GM19351 (cell line): ENCODE measurements around the gene MFAP3L.

Source experiments
- ATAC-seq: cut with Tn5 transposase; IDR thresholded peaks from one replicate; pipeline ENCODE4 v1.9.1; 2021; ENCODE audit warnings: mild to moderate bottlenecking, moderate library complexity; ENCODE audit not compliant: unreplicated experiment

Gene MFAP3L

GRCh38 chr4:169993531-169993930, 32.7 kb downstream of the MFAP3L start:
- ATAC-seq = no peak

DNA sequence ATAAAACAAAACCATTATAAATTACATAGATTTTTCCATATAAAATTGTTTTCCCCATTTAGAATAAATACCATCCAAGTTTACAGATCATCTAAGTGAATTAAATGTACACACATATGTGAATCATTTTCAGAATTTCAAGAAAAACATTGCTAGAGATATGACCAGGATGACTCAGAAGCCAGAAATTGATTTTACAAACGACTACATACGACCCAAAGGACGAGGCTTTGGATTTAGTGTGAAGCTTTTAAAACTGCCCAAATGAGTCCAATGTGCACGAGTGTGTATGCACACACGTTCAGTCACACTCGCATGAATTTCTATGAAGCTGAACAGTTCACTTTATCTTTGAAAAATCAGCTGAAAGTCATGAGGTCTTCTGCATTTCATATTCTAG, 37.9 kb downstream of the MFAP3L start:
- ATAC-seq = no peak

DNA sequence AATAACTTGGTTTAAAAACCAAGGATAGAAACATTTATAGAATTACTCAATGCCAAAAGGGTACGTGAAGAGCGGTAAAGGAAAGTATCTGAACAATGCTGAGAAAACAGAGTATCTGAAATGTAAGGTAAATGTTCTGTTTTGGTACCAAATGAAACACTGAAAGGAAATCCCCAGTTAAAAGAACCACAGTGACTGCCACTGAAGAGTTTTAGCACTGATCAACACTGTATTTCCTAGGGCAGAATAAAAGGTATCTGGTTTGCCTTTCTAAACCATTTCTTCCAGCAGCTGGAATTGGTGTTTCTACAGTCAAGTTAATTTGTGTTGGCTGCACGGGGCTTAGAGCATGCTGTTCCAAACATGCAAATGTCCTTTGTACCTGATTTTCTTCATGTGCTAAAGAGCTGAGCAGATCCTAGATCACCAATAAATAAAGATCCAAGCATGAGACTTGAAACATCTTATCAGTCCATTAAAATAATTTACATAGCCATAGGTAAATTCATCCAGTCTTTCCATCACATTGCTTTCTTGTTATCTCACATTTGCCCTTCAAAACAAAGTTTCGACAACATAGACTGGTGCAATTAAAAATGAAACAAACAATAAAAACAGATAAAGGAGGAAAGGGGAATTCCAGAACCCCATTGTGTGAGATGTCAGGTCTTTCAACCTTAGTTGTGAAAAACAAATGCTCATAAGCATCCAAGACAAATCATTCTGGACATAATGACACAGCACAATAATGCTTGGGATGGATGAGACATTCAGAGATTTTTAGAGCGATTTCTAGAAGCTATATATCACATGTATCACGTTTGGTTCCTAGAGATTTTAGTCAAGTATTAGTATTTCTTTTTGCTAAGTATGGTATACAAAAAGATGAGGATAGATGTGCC, 38.6 kb downstream of the MFAP3L start:
- ATAC-seq = no peak

- ATAC-seq = no peak
Observed at GRCh38 chr4:169986369-169986768, 39.8 kb downstream of the MFAP3L start.

DNA sequence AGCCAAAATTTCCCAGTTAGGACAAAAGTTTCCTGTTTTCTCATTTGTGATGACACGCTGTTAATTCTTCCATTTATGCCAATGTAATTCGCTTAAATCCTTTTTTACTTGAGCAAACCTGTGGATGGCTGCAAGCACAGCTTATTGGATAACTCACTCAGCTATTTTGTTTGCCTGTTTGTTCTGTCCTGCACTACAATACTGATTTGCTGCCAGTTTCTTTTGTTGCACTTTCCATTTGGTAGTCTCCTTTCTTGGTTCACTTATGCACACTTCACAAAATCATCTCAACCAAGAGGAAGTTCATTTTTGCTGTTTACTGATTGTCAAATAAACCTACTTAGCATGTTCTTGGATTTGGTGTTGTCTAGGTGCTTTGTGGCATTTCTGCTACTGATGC, 40.3 kb downstream of the MFAP3L start:
- no peak for ATAC-seq

- no peak for ATAC-seq
Observed at GRCh38 chr4:169984745-169985144, 41.5 kb downstream of the MFAP3L start.

GRCh38 chr4:169984173-169984572, 42.0 kb downstream of the MFAP3L start:
- ATAC-seq = no peak

DNA sequence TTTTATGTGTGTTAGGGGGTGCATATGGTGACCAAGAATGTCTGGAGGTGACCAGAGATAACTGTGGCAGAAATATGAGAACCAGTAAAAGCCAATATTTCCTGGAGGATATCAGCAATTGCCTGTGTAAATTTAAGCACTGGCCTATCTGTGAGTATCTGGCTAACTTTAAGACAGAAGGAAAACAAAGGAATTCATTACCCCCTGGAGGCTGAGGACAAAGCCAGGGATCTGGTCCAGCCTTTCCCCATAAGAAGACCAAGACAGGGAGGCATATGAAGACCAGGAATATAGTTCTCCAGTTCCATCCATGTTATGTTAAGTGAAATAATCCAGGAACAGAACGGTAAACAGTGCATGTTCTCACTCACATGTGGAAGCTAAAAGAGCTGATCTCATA, 49.2 kb downstream of the MFAP3L start:
- no peak for ATAC-seq

DNA sequence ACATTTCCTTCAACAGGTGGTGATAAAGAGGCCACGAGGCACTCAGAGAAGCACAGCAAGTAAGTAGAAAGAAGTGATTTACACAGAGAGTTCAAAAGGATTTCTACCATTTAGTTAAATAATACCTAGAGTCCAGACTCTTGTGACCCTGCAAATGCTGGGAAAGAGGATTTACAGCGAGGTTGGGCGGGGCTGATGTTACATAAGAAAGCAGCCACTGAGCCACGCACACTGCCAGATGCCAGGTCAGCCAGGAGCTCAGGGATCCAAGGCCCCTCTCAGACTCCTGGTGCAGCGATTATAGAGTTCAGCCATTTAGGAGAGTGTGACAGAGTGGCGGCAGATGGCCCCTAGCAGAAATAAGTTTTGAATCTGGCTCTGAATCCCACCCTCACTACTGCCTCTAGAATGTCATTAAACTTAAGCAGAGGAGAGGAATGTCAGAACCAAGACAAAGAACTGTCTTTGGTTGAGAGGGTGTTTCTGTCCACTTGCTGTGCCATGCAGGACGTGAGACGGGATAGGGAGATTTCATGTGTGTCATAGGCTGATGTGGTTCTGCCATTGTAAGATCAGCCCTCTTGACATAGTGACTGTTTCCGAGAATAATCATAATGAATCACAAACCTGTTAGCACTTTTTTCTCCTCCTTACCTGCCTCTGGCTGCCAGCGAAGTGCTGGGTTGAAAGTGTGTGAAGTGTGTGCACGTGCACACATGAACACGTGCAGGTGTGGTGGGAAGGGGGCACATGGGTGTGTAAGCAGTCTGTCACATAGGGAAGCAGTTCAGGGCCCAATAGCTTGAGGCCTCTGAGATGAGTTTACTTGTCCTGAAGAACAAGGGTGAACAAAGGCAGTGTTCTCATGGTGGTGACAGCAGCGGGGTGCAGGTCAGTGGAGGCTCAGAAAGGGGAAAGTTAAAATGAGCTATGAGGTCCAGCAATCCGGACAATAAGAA, 50.1 kb downstream of the MFAP3L start:
- no peak for ATAC-seq

- ATAC-seq = no peak
Observed at GRCh38 chr4:169975131-169975837, 50.9 kb downstream of the MFAP3L start.

DNA sequence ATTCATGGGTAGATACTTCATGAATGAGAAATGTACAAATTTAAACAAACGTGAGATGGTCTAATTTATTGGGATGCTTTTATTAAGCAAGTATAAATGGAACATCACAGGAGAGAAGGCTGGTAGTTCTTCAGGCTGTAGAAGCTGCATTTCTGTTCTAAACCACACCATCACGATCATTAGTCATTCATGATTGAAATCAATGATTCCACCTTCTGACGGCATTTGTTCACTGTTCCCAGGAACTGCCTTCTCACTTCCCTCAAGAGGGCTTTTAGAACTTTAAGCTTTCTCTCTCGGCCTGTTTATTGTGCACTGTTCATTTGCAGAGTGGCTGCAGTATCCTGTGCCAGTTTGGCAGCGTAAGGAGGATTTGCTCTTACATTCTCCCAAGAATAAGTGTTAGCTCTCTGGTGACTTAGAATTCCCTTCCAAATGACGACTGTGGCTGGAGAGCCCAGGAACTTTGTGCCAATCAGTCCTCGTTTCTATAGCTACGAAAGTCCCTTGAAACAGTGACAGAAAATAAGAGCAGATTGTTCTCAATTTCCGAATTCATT, 54.7 kb downstream of the MFAP3L start:
- no peak for ATAC-seq

DNA sequence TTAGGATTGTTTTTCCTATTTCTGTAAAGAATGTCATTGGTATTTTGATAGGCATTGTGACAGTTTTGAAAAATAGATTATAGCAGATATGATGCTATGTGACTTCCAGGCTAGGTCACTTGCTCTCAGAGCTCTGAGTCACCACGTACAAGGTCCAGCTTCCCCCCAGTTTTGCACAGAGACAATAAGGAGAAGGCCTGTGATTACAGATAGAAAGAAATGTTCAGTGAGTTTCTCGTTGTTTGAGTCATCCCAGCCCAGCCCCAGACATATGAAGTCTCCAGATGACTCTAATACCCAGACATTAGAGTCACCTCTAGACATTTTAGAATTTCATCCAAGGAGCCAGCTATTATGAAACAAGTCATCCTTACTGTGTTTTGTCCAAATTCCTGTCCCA, 57.2 kb downstream of the MFAP3L start:
- ATAC-seq = no peak

DNA sequence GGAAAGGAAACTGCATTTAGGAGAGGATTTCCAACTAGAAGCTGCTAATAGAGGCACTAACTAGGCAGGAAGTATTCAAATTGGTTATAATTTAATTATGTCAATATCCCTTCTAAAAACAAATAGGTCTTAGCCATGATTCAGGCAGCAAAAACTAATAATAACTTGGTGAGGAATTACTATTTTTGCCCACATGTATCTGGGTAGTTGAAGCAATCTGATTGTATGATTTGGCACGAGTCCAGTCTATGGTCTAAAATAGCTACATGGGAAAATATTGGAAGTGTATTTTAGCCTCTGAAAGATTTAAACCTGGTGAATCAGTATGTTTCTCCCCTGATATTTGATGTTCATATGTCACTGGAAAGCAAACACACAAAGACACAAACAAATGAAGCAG, 62.2 kb downstream of the MFAP3L start:
- no peak for ATAC-seq

DNA sequence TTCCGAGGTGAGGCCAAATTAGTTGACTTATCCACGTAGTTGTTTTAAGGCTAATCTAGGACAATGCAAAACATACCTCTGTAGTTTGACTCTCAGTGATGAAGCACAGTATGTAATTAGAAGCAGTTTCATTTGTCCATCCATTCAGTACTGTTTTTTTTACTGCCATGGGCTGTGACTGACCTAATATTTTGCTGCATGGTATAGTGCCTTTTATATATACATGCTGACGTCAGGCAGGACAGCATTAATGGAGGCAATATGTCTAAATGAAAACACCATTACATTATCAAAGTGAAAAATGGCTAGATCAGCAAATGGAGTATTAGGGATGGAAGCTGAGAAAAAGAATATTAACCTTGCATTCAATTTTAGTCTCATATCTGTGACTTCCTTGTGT, 66.9 kb downstream of the MFAP3L start:
- no peak for ATAC-seq

DNA sequence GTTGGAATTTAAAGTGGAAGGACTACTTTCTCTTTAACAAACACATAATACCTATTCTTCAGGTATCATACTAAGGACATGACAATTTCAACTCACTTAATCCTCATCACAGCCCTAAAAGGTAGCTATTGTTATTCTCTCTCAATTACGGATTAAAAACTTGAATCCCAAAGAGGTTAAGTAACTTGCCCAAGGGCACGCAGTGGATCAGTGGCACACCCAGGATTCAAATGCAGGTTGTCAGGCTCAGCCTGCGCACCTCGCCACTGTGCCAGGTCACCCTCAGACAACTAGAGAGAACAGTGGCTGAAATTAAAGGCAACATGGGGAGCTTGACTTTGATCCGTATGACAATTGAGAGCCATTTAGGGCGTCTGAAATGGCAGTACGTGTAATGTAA, 67.6 kb downstream of the MFAP3L start:
- ATAC-seq = no peak

GRCh38 chr4:169957785-169958184, 68.4 kb downstream of the MFAP3L start:
- ATAC-seq = no peak

- no peak for ATAC-seq
Observed at GRCh38 chr4:169956091-169956843, 69.9 kb downstream of the MFAP3L start.

DNA sequence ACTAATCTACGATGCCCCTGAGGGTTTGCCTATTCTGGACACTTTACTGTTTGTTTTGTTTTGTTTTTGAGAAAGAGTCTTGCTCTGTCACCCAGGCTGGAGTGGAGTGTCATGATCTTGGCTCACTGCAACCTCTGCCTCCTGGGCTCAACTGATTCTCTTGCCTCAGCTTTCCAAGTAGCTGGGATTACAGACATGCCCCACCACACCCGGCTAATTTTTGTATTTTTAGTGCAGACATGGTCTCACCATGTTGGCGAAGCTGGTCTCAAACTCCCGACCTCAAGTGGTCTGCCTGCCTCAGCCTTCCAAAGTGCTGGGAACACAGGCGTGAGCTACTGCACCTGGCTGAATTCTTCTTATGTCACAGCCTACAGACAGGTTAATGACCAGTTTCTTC, 70.7 kb downstream of the MFAP3L start:
- ATAC-seq = no peak

- ATAC-seq = peak; percentile 82
Observed at GRCh38 chr4:169952236-169953002, 73.8 kb downstream of the MFAP3L start.
